ENCODE results near the gene CLCN1.

Gene CLCN1

GRCh38 chr7:143396182-143396581 lies 80.3 kb downstream of the CLCN1 start:
- Histone ChIP-seq H3K9ac (no peak overlapping the region), H3K27me3 (ENCODE audit: insufficient read depth, low read depth) (no peaks in the 10 kb centered on the region), H3K4me2 (no peak overlapping the region), H3K4me1 (ENCODE audit: low read depth, poor library complexity, severe bottlenecking) (no peaks in the 10 kb centered on the region), H2AFZ (ENCODE audit: low read depth) (no peak overlapping the region), H3K79me2 (ENCODE audit: insufficient read depth, low read depth) (no peaks in the 10 kb centered on the region), H3K36me3 (ENCODE audit: insufficient read depth) (no peaks in the 10 kb centered on the region), H3K27ac (no peak overlapping the region), H3K4me3 (IDR thresholded peaks at IDR 0.05; ENCODE audit: insufficient read depth, low read depth, low read length) (no peak overlapping the region), H4K20me1 (ENCODE audit: insufficient read depth) (no peaks in the 10 kb centered on the region)
- TF ChIP-seq CTCF (conservative IDR thresholded peaks at IDR 0.05; ENCODE audit: low read depth, low read length), result no peak

DNA sequence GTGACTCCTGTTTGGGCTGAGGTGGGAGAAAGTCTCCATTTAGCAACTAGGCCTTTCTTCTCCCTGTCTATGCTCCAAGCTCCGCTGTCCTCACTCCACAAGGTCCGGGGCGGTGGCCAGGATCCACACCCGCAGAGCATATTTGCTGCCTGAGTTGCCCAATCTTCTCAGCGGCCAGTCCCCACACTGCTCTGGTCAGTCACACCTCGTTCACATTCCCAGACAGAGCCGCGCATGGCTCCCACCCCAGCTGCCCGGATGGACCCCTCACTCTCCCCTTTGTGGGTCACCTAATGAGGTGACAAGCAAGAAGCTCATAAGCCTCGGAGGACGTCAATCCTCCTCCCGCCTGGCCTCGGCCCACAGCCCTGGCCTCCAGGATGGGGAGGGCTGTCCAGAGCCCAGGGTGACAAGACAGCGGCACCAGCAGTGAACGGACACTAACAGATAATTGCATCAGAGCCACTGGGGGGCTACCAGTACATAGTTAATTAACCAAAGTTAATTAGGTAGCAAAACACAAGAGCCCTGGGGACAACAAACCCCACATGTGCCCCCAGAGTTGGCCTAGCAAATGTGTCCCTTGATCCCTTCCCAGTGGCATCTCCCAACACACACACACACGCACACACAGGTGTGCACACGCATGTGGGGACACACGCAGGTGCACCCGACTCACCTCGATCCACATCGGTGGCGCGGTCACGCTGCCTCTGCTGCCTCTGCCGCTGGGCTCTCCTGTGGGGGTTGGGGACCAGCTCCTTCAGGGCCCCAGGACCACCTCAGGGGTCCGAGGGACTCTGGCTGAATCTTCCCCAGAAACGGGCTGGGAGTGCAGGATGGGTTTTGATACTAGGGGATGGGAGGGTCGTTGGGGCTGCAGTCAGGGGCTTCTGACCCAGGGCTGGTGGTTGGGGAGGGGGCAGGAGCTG lies 81.0 kb downstream of the CLCN1 start:
- no peaks in the 10 kb centered on the region for H4K20me1 ChIP-seq (ENCODE audit: insufficient read depth)
- no peak overlapping the region for H2AFZ ChIP-seq (ENCODE audit: low read depth)
- H3K9ac ChIP-seq, result no peak overlapping the region
- no peak overlapping the region for H3K4me3 ChIP-seq (IDR thresholded peaks at IDR 0.05; ENCODE audit: insufficient read depth, low read depth, low read length)
- H3K4me2 ChIP-seq, result no peak overlapping the region
- H3K27ac ChIP-seq, result no peak overlapping the region
- no peak for TF ChIP-seq CTCF (conservative IDR thresholded peaks at IDR 0.05; ENCODE audit: low read depth, low read length)
- H3K27me3 ChIP-seq (ENCODE audit: insufficient read depth, low read depth), result no peaks in the 10 kb centered on the region
- H3K36me3 ChIP-seq (ENCODE audit: insufficient read depth), result no peaks in the 10 kb centered on the region
- no peaks in the 10 kb centered on the region for H3K79me2 ChIP-seq (ENCODE audit: insufficient read depth, low read depth)
- H3K4me1 ChIP-seq (ENCODE audit: low read depth, poor library complexity, severe bottlenecking), result no peaks in the 10 kb centered on the region

DNA sequence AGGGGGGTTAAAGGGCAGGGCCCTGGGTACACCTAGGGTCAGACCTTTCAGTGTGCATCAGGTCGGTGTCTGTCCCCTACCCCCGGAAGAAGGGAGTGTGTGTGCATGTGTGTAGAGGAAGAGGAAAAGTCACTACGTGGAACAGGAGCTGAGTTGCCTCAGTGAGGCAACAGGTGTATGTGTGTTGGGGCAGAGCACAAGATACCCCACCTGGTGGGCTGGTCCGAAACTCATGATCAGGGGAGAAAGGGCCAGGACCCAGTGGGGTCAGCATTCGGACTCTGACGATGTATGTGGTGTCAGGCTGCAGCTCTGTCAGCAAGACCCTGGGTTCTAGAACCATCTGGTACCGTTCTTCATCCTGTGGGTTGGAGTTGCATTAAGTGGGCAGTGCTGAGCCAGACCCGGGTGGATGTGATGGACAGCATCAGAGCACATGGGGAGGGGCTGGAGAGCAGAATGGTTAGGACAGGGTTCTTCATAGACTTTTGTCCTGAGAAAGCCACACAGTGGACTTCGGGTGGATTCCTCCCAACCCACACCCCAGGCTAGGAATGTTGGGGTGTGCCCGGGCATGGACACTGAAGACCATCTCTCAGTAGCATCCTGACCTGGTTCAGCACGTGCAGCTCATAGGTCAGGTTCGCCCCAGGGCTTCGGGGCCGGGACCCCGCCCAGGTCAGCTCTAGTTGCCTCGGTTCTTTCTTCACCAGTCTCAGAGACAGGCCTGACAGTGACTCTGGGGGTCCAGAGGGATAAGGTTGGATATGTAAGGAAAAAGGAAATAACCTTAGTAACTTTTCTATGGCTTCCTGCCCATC lies 82.0 kb downstream of the CLCN1 start:
- Histone ChIP-seq H4K20me1 (ENCODE audit: insufficient read depth) (no peaks in the 10 kb centered on the region), H3K9ac (no peak overlapping the region), H3K79me2 (ENCODE audit: insufficient read depth, low read depth) (no peaks in the 10 kb centered on the region), H3K4me3 (IDR thresholded peaks at IDR 0.05; ENCODE audit: insufficient read depth, low read depth, low read length) (no peak overlapping the region), H3K27ac (no peak overlapping the region), H3K4me2 (no peak overlapping the region), H2AFZ (ENCODE audit: low read depth) (no peak overlapping the region), H3K36me3 (ENCODE audit: insufficient read depth) (no peaks in the 10 kb centered on the region), H3K4me1 (ENCODE audit: low read depth, poor library complexity, severe bottlenecking) (no peaks in the 10 kb centered on the region), H3K27me3 (ENCODE audit: insufficient read depth, low read depth) (no peaks in the 10 kb centered on the region)
- TF ChIP-seq CTCF (conservative IDR thresholded peaks at IDR 0.05; ENCODE audit: low read depth, low read length), result no peak

- Histone ChIP-seq H3K27me3 (ENCODE audit: insufficient read depth, low read depth) (no peaks in the 10 kb centered on the region), H3K79me2 (ENCODE audit: insufficient read depth, low read depth) (no peaks in the 10 kb centered on the region), H3K4me2 (no peak overlapping the region), H3K4me1 (ENCODE audit: low read depth, poor library complexity, severe bottlenecking) (no peaks in the 10 kb centered on the region), H4K20me1 (ENCODE audit: insufficient read depth) (no peaks in the 10 kb centered on the region), H2AFZ (ENCODE audit: low read depth) (no peak overlapping the region), H3K36me3 (ENCODE audit: insufficient read depth) (no peaks in the 10 kb centered on the region), H3K4me3 (IDR thresholded peaks at IDR 0.05; ENCODE audit: insufficient read depth, low read depth, low read length) (no peak overlapping the region), H3K27ac (no peak overlapping the region), H3K9ac (no peak overlapping the region)
- TF ChIP-seq CTCF (conservative IDR thresholded peaks at IDR 0.05; ENCODE audit: low read depth, low read length), result no peak
Observed at GRCh38 chr7:143398616-143399015, 82.7 kb downstream of the CLCN1 start.
